ENCODE data around the gene SCARB2.

GRCh38 chr4:76179398-76180318 is 34.0 kb downstream of the SCARB2 start:
- TF ChIP-seq POLR2A (IDR thresholded peaks at IDR 0.05) (no peak), CTCF (IDR thresholded peaks at IDR 0.05) (peak; percentile 77 to 96 (median 86)), EP300 (IDR thresholded peaks at IDR 0.05) (peak in 1 of 2 donors; percentile 25)

All from tibial nerve (tissue), 4 donors.